ENCODE results near the gene SERINC1. TPM values are rescaled to one million over a fixed set of nuclear protein-coding genes. Genes with fewer than 3 reads are reported as not detected.

SERINC1 gene
- total RNA-seq, 2 experiments from 2014 or later, result 48.2 to 51.1 TPM

DNA sequence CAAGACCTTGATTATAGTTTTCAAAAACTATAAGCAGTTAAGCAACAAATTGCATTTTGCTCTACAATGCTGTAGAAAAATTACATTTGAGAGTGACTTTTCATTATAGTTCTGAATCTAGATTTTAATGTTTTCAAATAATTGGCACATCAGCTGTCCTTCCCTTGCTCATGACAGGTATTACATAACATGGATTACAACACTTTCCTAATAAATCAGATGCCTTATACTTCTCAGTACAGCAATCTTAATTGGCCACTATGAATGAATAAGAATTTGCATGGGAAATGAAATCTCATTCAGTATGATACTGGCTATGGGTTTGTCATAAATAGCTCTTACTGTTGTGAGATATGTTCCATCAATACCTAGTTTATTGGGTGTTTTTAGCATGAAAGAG is 42.3 kb downstream of the SERINC1 start:
- ChIA-PET CTCF (no interaction called here), POLR2A (no interaction called here)
- no peak for DNase-seq
- Mint-ChIP-seq H3K9me3 (no peaks in the 10 kb centered on the region), H3K4me3 (no peak overlapping the region), H3K36me3 (peaks cover 45% of the 10 kb centered on the region), H3K4me1 (ENCODE audit: low read depth) (peaks cover 16% of the 10 kb centered on the region), H3K27me3 (no peaks in the 10 kb centered on the region), H3K27ac (no peak overlapping the region)
- intact Hi-C loops (cut with micrococcal nuclease), result no loop called here

DNA sequence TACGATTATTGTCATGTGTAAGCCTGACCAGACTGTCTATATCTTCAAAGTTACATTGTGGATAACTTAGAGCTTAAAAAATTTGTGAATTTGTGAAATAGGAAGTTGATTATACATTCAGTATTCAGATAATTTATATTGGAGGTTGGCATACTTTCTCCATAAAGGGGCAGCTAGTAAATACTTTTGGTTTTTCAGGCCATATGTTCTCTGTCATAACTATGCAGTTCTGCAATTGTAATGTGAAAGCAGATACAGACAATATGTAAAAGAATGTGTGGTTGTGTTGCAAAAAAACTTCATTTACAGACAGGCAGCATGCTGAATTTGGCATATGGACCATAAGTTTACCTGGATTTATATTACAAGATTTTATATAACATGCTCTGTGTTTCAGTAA is 42.8 kb downstream of the SERINC1 start:
- POLR2A ChIA-PET, result no interaction called here
- intact Hi-C loops (cut with micrococcal nuclease), result no loop called here
- Mint-ChIP-seq H3K27ac (no peak overlapping the region), H3K9me3 (no peaks in the 10 kb centered on the region), H3K4me1 (ENCODE audit: low read depth) (peaks cover 16% of the 10 kb centered on the region), H3K27me3 (no peaks in the 10 kb centered on the region), H3K4me3 (no peak overlapping the region), H3K36me3 (peaks cover 47% of the 10 kb centered on the region)
- CTCF ChIA-PET, result interaction anchor here (1.3 kb wide), 1 partner anchor 30 kb away, joined by 3 read pairs; the partner anchor contains the start of gene HSF2
- DNase-seq, result no peak

DNA sequence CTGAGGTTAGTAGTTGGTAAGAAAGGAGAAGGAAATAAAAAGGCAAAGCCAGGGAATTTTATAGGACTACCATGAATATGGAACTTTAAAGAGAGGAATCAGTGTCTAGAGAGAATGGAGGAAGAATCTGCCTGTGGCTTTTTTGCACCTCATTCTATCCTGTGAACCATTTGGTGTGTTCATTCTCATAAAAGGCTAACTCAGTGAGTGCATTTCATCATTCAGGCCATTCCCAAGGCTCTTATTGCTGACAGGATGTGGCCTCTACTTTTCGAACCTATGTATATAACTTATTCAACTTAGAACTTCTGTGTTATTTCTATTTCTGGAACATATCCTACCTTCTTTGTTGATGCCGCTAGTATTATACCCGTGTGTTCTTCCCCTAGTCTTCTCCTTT is 45.0 kb downstream of the SERINC1 start:
- Mint-ChIP-seq H3K4me1 (ENCODE audit: low read depth) (peaks cover 12% of the 10 kb centered on the region), H3K27ac (no peak overlapping the region), H3K4me3 (no peak overlapping the region), H3K36me3 (peaks cover 46% of the 10 kb centered on the region), H3K27me3 (no peaks in the 10 kb centered on the region), H3K9me3 (no peaks in the 10 kb centered on the region)
- DNase-seq, result no peak
- CTCF ChIA-PET, result interaction anchor here (0.8 to 1.2 kb wide), 2 partner anchors 45 to 104 kb away, joined by 3 to 4 read pairs; no protein-coding TSS in a partner anchor
- intact Hi-C loops (cut with micrococcal nuclease), result no loop called here
- POLR2A ChIA-PET, result no interaction called here

DNA sequence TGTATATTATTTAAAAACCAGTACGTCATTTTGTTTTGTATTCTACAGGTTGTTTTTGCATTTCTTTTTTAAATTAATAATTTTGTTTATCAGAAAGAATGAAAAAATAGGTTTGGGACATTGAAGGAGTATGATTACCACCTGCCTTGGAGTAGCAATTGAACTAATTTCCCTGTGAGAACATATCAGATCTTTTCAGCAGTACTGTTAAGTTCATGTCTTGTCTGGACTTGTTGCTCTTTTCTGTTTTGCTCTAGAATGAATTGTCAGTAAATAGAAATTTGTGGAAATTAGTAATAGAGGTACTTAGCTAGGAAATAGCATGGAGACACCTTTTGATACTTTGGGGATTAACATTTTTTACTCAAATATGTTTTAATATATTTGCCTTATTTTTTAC is 47.9 kb downstream of the SERINC1 start:
- intact Hi-C loops (cut with micrococcal nuclease), result loop anchor here (1.0 to 5.0 kb wide), 2 partner anchors 9 to 41 kb away; no protein-coding TSS in a partner anchor
- peaks cover 38% of the 10 kb centered on the region for H3K36me3 Mint-ChIP-seq
- CTCF ChIA-PET, result no interaction called here

DNA sequence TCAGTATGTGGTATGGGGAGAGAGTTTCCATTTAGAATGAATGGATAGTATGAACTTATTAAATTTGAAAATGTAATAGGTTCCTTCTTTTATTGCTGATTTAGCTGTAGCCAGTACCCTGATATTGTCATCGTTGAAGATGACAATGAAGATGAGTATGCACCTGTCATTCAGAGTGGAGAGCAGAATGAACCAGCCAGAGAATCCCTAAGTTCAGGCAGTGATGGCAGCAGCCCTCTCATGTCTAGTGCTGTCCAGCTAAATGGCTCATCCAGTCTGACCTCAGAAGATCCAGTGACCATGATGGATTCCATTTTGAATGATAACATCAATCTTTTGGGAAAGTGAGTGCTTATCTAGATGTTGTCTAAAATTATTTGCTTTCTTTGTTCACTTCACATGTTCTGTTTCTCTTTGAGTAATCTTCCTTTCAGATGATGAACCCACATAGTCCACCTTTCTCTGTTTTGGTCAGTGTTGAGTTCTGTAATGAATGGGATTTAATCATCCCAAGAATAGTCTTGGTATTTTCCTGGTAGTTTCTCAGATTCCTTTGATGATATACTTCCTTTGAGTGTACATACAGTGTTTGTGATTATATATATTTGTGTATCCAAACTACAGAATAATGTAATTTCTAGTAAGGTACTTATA is 48.9 kb downstream of the SERINC1 start:
- Mint-ChIP-seq H3K4me1 (ENCODE audit: low read depth) (peaks cover 7% of the 10 kb centered on the region), H3K9me3 (no peaks in the 10 kb centered on the region), H3K4me3 (no peak overlapping the region), H3K27ac (no peak overlapping the region), H3K36me3 (peaks cover 39% of the 10 kb centered on the region), H3K27me3 (no peaks in the 10 kb centered on the region)
- DNase-seq, result no peak
- POLR2A ChIA-PET, result interaction anchor here (0.8 kb wide), 1 partner anchor 48 kb away, joined by 3 read pairs; no protein-coding TSS in a partner anchor
- intact Hi-C loops (cut with micrococcal nuclease), result loop anchor here (1.0 to 5.0 kb wide), 3 partner anchors 10 to 40 kb away; no protein-coding TSS in a partner anchor
- CTCF ChIA-PET, result interaction anchor here (0.8 kb wide), 1 partner anchor 9 kb away, joined by 3 read pairs; no protein-coding TSS in a partner anchor

More for the DNA sequence above, 47.9 kb downstream of the SERINC1 start:
- Mint-ChIP-seq H3K9me3 (no peaks in the 10 kb centered on the region), H3K4me3 (no peak overlapping the region), H3K4me1 (ENCODE audit: low read depth) (peaks cover 7% of the 10 kb centered on the region), H3K27me3 (no peaks in the 10 kb centered on the region), H3K27ac (no peak overlapping the region)
- DNase-seq, result no peak
- POLR2A ChIA-PET, result no interaction called here

DNA sequence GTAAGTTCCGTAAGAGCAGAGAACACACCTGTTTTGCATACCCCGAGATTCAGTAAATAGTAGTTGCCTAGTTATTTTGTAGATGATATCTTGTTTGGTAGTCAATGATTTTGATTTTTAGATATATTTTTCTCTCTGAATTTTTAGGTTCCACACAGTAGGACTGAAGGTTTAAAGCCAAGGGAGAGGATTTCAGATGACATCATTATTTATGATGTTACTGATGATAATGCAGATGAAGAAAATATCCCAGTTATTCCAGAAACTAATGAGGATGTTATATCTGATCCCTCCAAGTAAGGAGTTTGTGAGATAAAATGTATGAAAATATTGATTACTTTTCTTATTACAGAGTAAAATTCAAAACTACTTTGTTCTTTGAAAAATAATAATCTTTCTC is 49.6 kb downstream of the SERINC1 start:
- H3K36me3 Mint-ChIP-seq, result peaks cover 36% of the 10 kb centered on the region
- intact Hi-C loops (cut with micrococcal nuclease), result loop anchor here (1.0 to 5.0 kb wide), 2 partner anchors 29 to 40 kb away; no protein-coding TSS in a partner anchor

DNA sequence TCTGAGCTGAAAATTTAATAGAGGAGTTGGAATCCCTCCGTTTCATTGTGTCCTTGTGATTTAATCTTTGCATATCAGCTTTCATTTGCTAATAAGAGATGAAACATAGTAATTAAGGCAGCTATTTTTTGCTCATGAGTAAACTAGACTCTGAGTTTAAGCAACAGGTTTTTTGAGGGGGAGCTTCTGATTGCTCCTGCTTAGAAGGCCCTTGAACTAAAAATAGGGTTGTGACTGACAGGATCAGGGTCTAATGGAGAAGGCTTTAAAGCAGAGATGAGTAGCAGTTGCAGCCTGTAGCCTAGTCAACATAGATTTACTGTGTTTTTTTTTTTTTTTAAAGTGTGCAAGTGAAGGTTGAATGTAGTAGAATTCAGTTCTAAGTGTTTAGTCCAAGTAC is 54.8 kb downstream of the SERINC1 start:
- DNase-seq, result no peak
- ChIA-PET POLR2A (no interaction called here), CTCF (no interaction called here)
- Mint-ChIP-seq H3K27me3 (no peaks in the 10 kb centered on the region), H3K36me3 (peaks cover 27% of the 10 kb centered on the region), H3K4me3 (no peak overlapping the region), H3K9me3 (no peaks in the 10 kb centered on the region), H3K4me1 (ENCODE audit: low read depth) (no peaks in the 10 kb centered on the region), H3K27ac (no peak overlapping the region)
- intact Hi-C loops (cut with micrococcal nuclease), result no loop called here

More for the DNA sequence above, 49.6 kb downstream of the SERINC1 start:
- Mint-ChIP-seq H3K27me3 (no peaks in the 10 kb centered on the region), H3K27ac (no peak overlapping the region), H3K9me3 (no peaks in the 10 kb centered on the region), H3K4me3 (no peak overlapping the region), H3K4me1 (ENCODE audit: low read depth) (peaks cover 7% of the 10 kb centered on the region)
- POLR2A ChIA-PET, result interaction anchor here (0.8 kb wide), 1 partner anchor 49 kb away, joined by 3 read pairs; no protein-coding TSS in a partner anchor
- CTCF ChIA-PET, result interaction anchor here (0.7 to 0.8 kb wide), 2 partner anchors 10 to 146 kb away, joined by 3 read pairs; no protein-coding TSS in a partner anchor
- no peak for DNase-seq

DNA sequence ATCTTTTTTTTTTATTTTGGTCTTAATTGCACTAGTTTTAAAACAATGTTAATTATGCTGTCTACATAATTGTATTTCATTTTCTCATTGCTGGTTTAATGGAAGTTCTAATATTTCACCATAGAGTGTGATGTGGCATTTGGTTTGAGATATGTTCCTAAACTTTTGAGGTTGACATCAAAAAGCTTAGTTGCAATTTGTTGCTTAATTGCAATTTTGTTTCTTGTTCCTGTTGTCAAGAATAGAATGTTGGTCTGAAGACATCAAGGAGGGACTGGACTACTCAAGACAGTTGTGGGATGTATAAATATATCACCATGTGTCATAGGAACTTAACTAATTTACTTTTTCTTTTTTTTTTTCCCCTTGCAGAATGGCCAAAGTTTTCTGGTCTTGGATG is 59.6 kb downstream of the SERINC1 start:
- Mint-ChIP-seq H3K4me3 (no peak overlapping the region), H3K36me3 (peaks cover 19% of the 10 kb centered on the region), H3K27me3 (no peaks in the 10 kb centered on the region), H3K9me3 (no peaks in the 10 kb centered on the region), H3K27ac (no peak overlapping the region), H3K4me1 (ENCODE audit: low read depth) (peaks cover 35% of the 10 kb centered on the region)
- DNase-seq, result no peak
- intact Hi-C loops (cut with micrococcal nuclease), result no loop called here
- CTCF ChIA-PET, result interaction anchor here (1.8 kb wide), 1 partner anchor 16 kb away, joined by 5 read pairs; no protein-coding TSS in a partner anchor
- POLR2A ChIA-PET, result no interaction called here

DNA sequence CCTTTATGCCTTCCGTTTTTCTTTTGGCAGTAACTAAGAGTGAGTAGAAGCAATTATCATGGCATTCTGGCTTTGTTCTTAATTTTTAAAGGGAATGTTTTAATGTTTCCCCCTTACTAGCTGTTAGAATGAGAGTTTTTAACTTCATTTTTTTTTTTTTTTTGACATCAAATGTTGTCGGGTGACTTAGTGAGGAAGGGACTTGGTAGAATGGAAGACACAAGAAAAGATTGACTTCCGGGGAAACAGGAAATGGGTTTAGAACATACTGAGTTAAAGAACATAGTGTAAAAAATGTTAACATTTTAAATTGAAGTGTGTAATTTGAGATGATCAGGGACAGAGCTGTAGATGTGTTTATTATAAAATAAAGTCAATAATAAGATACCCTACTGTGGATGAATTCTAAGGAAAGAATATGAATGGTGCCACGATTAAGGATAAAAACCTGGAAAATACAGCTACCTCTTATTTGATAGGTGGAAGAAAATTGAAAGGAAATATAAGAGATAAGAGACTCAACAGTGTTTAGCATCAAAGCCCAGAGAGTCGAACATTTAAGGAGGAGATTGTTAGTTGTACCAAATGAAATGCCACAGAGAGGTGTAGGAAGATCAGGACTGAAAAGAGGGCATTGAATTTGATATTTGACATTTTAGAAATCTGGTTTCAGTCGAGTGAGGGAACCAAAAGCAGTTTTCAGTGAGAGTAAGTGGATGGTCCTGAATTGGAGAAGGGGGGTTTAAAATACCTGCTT is 62.7 kb downstream of the SERINC1 start:
- no peak for DNase-seq
- H3K4me1 Mint-ChIP-seq (ENCODE audit: low read depth), result peaks cover 48% of the 10 kb centered on the region

DNA sequence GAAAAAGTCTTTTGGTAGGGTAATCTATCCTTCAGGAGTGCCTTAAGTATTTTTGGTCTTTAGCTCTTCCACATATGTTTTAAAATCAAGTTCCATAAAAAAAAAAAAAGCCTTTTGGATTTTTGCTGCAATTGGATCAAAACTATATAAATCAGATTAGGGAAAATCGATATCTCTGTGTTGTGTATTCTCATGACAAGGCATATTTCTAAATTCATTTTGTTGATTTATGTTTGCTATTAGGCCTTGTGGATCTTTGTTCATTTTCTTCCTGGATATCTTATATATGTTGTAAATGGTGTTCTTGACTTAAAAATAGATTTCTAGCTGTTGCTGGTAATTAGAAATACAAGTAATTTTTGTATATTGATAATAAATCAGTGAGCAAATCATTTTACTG is 63.4 kb downstream of the SERINC1 start:
- H3K4me3 Mint-ChIP-seq, result peak overlapping the region; percentile 63
- H3K27ac Mint-ChIP-seq, result peak overlapping the region; percentile 83
- no peaks in the 10 kb centered on the region for H3K9me3 Mint-ChIP-seq
- peaks cover 51% of the 10 kb centered on the region for H3K4me1 Mint-ChIP-seq (ENCODE audit: low read depth)
- H3K27me3 Mint-ChIP-seq, result no peaks in the 10 kb centered on the region
- ChIA-PET CTCF (interaction anchor here (1.1 kb wide), 1 partner anchor 61 kb away, joined by 4 read pairs; no protein-coding TSS in a partner anchor), POLR2A (interaction anchor here (1.4 to 2.7 kb wide), 2 partner anchors 9 to 63 kb away, joined by 3 to 6 read pairs; partner anchors contain the start of gene HSF2)
- DNase-seq, result no peak
- intact Hi-C loops (cut with micrococcal nuclease), result no loop called here
- peaks cover 12% of the 10 kb centered on the region for H3K36me3 Mint-ChIP-seq

More for the DNA sequence above, 62.7 kb downstream of the SERINC1 start:
- ChIA-PET POLR2A (interaction anchor here (1.4 to 2.7 kb wide), 2 partner anchors 9 to 62 kb away, joined by 3 to 6 read pairs; partner anchors contain the start of gene HSF2), CTCF (interaction anchor here (1.0 to 1.1 kb wide), 2 partner anchors 10 to 61 kb away, joined by 4 to 5 read pairs; partner anchors contain the start of gene HSF2)
- Mint-ChIP-seq H3K27me3 (no peaks in the 10 kb centered on the region), H3K4me3 (peak overlapping the region; percentile 63), H3K27ac (peak overlapping the region; percentile 83), H3K9me3 (no peaks in the 10 kb centered on the region), H3K36me3 (peaks cover 17% of the 10 kb centered on the region)
- intact Hi-C loops (cut with micrococcal nuclease), result no loop called here

DNA sequence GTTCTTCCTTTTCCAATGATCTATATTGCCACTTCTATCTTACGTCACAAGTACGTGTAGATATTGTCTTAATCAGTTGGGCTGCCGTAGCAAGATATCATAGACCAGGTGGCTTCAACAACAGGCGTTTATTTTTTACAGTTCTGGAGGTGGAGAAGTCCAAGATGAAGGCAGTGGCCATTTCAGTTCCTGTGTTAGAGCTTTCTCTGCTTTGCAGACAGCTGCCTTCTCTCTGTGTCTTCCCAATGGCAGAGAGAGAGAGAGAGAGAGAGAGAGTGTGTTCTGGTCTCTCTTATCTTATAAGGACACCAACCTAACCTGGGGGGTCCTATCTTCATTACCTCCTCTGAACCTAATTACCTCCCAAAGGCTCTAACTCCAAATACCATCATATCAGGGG is 63.9 kb downstream of the SERINC1 start:
- DNase-seq, result no peak
- peak overlapping the region; percentile 13 for H3K27ac Mint-ChIP-seq
- peaks cover 51% of the 10 kb centered on the region for H3K4me1 Mint-ChIP-seq (ENCODE audit: low read depth)
- H3K36me3 Mint-ChIP-seq, result peaks cover 11% of the 10 kb centered on the region
- POLR2A ChIA-PET, result interaction anchor here (1.4 to 2.7 kb wide), 2 partner anchors 8 to 63 kb away, joined by 3 to 6 read pairs; partner anchors contain the start of gene HSF2
- intact Hi-C loops (cut with micrococcal nuclease), result no loop called here
- CTCF ChIA-PET, result no interaction called here
- H3K9me3 Mint-ChIP-seq, result no peaks in the 10 kb centered on the region
- no peak overlapping the region for H3K4me3 Mint-ChIP-seq
- no peaks in the 10 kb centered on the region for H3K27me3 Mint-ChIP-seq

DNA sequence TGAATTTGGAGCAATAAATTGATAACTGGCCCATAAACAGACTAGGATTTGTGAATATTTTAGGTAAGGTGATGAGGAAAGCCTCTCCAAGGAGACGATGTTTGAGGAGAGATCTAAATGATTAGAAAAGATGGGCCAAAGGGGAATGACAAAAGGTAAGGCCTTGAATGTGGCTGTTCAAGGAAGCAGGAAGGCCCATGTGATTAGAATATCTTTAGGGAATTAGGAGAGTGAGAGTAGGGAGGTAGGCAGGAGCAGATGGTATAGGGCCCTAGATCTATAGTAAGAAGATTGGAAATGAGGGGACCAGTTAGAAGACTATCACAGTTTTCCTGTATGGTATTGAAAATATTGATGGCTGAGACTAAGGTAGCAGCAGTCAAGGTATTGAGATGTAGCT is 65.4 kb downstream of the SERINC1 start:
- no peaks in the 10 kb centered on the region for H3K27me3 Mint-ChIP-seq
- ChIA-PET POLR2A (no interaction called here), CTCF (interaction anchor here (1.8 kb wide), 1 partner anchor 124 kb away, joined by 4 read pairs; no protein-coding TSS in a partner anchor)
- no peak overlapping the region for H3K27ac Mint-ChIP-seq
- H3K4me3 Mint-ChIP-seq, result no peak overlapping the region
- H3K4me1 Mint-ChIP-seq (ENCODE audit: low read depth), result peaks cover 63% of the 10 kb centered on the region
- DNase-seq, result no peak
- H3K36me3 Mint-ChIP-seq, result peaks cover 2% of the 10 kb centered on the region
- intact Hi-C loops (cut with micrococcal nuclease), result no loop called here
- H3K9me3 Mint-ChIP-seq, result no peaks in the 10 kb centered on the region
